ENCODE data around the gene KRTAP10-11. TPM values are rescaled to one million over a fixed set of nuclear protein-coding genes. Genes with fewer than 3 reads are reported as not detected.

KRTAP10-11 gene
- total and polyA plus RNA-seq, 4 donors: not detected

DNA sequence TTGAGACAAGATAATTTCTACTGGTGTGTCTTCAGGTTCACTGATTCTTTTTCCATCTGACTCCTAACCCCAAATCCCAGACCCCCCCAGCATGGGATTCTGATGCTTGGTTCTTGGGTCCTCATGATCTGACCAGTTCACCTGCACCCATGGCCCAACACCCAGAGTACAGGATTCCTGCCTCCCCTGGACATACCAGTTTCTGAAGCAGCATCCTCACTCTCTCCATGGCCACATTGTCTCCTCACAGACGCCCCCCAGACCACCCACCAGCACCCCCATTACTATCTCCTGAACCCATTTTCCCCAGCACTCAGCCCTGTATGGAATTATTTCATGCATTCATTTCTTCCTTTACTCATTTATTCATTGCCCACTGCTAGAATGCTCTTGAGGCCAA lies 10.7 kb downstream of the KRTAP10-11 start:
- TF ChIP-seq GABPA (IDR thresholded peaks at IDR 0.05 in 1 of 2, conservative IDR thresholded peaks at IDR 0.05 in 1 of 2) (no peak), ZBTB33 (IDR thresholded peaks at IDR 0.05) (no peak), MAX (IDR thresholded peaks at IDR 0.05) (no peak), FOXA1 (IDR thresholded peaks at IDR 0.05) (no peak), FOXA2 (IDR thresholded peaks at IDR 0.05) (no peak), NR2F2 (IDR thresholded peaks at IDR 0.05) (no peak), HNF4A (conservative IDR thresholded peaks at IDR 0.05) (no peak), RXRA (IDR thresholded peaks at IDR 0.05) (no peak), HNF4G (IDR thresholded peaks at IDR 0.05) (no peak), ATF3 (IDR thresholded peaks at IDR 0.05) (no peak)
- 37% methylated on average over 1 of the region's 1 CpG for WGBS
- Histone ChIP-seq H3K36me3 (ENCODE audit: control insufficient read depth in 4 of 4, insufficient read depth in 3 of 4, low read depth in 1 of 4, low read length in 3 of 4) (no peaks in the 10 kb centered on the region), H3K27me3 (ENCODE audit: control insufficient read depth in 4 of 4, insufficient read depth in 4 of 4, low read length in 3 of 4) (no peaks in the 10 kb centered on the region), H3K9me3 (ENCODE audit: control insufficient read depth in 4 of 4, low read length in 3 of 4) (peaks cover 0 to 5% (median 0%) of the 10 kb centered on the region in 4 donors), H3K4me1 (ENCODE audit: control insufficient read depth in 4 of 4, insufficient read depth in 4 of 4, low read length in 3 of 4) (no peaks in the 10 kb centered on the region), H3K4me3 (ENCODE audit: low read depth in 1 of 3, low read length in 3 of 3) (no peak overlapping the region), H3K27ac (ENCODE audit: low read depth in 1 of 2, low read length in 2 of 2) (no peak overlapping the region), H3K9ac (ENCODE audit: low read depth in 1 of 2, low read length in 2 of 2) (no peak overlapping the region)
- no peak for DNase-seq (ENCODE audit: low spot score)

DNA sequence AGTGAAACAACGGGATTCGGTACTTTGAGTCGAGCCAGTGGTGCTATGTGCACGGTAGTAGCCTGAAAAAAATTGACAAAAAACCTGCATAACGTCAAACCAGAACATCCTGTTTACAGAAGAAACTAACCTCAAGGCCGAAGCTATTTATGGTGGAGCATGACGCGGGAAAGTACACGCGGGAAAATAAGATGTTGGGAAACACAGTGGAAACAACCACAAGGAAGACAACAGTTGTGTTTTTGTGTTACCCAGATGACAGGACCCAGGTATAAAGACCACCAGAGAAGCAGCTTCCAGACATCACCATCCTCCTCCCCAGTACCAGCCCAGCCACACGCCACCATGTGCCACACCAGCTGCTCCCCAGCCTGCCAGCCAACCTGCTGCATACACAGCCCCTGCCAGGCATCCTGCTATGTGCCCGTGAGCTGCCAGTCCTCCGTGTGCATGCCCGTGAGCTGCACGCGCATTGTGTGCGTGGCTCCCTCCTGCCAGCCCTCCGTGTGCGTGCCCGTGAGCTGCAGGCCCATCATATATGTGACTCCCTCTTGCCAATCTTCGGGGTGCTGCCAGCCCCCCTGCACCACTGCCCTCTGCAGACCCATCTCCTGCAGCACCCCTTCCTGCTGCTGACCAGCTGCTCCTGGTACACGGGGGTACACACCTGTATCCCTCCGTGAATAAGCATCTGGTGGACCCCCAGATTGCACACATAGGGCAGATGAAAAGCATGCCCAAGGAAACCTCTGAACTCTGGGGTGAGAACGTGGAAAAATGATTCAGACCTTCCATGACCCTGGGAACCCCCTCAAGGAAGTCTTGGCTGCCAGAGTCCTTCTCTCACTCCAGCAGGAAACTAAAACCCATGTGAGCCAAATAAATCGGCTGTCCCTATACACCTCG lies 11.7 kb downstream of the KRTAP10-11 start, which contains the start of gene KRTAP12-3:
Gene KRTAP12-3, plus strand, starts transcription at position 298 of the 906 bp plus-strand sequence. Its CDS starts 48 bp downstream, at position 346.
- no peak for DNase-seq (ENCODE audit: low spot score)
- Histone ChIP-seq H3K4me3 (ENCODE audit: low read depth in 1 of 3, low read length in 3 of 3) (no peak within 1 kb of the TSS), H3K27me3 (ENCODE audit: control insufficient read depth in 4 of 4, insufficient read depth in 4 of 4, low read length in 3 of 4) (no peaks in the 10 kb centered on the region), H3K4me1 (ENCODE audit: control insufficient read depth in 4 of 4, insufficient read depth in 4 of 4, low read length in 3 of 4) (no peaks in the 10 kb centered on the region), H3K9me3 (ENCODE audit: control insufficient read depth in 4 of 4, low read length in 3 of 4) (peaks cover 0 to 5% (median 0%) of the 10 kb centered on the region in 4 donors), H3K36me3 (ENCODE audit: control insufficient read depth in 4 of 4, insufficient read depth in 3 of 4, low read depth in 1 of 4, low read length in 3 of 4) (no peaks in the 10 kb centered on the region), H3K9ac (ENCODE audit: low read depth in 1 of 2, low read length in 2 of 2) (no peak within 1 kb of the TSS), H3K27ac (ENCODE audit: low read depth in 1 of 2, low read length in 2 of 2) (peak within 1 kb of the TSS; percentile 25 to 58)
- TF ChIP-seq MAX (IDR thresholded peaks at IDR 0.05): no peak
- TF ChIP-seq EGR1 (IDR thresholded peaks at IDR 0.05; ENCODE audit: low read depth in 2 of 2): no peak
- TF ChIP-seq, protein P1, sequence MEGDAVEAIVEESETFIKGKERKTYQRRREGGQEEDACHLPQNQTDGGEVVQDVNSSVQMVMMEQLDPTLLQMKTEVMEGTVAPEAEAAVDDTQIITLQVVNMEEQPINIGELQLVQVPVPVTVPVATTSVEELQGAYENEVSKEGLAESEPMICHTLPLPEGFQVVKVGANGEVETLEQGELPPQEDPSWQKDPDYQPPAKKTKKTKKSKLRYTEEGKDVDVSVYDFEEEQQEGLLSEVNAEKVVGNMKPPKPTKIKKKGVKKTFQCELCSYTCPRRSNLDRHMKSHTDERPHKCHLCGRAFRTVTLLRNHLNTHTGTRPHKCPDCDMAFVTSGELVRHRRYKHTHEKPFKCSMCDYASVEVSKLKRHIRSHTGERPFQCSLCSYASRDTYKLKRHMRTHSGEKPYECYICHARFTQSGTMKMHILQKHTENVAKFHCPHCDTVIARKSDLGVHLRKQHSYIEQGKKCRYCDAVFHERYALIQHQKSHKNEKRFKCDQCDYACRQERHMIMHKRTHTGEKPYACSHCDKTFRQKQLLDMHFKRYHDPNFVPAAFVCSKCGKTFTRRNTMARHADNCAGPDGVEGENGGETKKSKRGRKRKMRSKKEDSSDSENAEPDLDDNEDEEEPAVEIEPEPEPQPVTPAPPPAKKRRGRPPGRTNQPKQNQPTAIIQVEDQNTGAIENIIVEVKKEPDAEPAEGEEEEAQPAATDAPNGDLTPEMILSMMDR (IDR thresholded peaks at IDR 0.05; ENCODE audit: low read depth, low read length, missing input control): no peak
- no peak for TF ChIP-seq RAD21 (IDR thresholded peaks at IDR 0.05)
- no peak for TF ChIP-seq FOXA1 (IDR thresholded peaks at IDR 0.05)
- TF ChIP-seq ATF3 (IDR thresholded peaks at IDR 0.05): no peak
- TF ChIP-seq GABPA (IDR thresholded peaks at IDR 0.05 in 1 of 2, conservative IDR thresholded peaks at IDR 0.05 in 1 of 2): no peak
- TF ChIP-seq NR2F2 (IDR thresholded peaks at IDR 0.05): no peak
- no peak for TF ChIP-seq HNF4G (IDR thresholded peaks at IDR 0.05)
- no peak for TF ChIP-seq JUND (IDR thresholded peaks at IDR 0.05)
- no peak for TF ChIP-seq SP1 (IDR thresholded peaks at IDR 0.05)
- WGBS: 75% methylated on average over 26 of the region's 26 CpGs

All from liver (tissue), 9 donors.